NCI-H2029 (cell line): ENCODE results near the gene UPK1A.

ENCODE experiments used
- DNase-seq: peaks from one replicate; lab custom pipeline; 2025; lab: John Stamatoyannopoulos, UW

The UPK1A gene

DNA sequence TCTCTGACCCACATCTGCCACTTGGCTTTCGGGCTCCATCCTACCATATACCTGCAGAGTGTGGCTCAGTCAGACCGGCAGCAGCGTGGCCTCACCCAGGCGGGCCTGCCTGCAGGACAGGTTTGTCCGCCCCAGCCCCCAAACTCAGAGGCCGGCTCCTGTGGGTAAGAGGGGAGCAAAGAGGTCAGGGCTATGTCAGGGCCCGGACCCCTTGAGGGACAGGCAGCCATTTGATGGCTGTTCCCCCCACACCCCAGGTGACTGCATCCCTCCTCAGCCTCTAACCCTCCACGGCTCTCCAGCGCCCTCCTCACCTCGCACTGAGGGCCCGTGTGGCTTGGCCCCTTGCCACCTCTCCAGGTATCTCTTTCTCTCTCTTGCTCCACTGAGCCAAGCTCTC is 25.7 kb downstream of the UPK1A start:
- DNase-seq: peak; percentile 53

DNA sequence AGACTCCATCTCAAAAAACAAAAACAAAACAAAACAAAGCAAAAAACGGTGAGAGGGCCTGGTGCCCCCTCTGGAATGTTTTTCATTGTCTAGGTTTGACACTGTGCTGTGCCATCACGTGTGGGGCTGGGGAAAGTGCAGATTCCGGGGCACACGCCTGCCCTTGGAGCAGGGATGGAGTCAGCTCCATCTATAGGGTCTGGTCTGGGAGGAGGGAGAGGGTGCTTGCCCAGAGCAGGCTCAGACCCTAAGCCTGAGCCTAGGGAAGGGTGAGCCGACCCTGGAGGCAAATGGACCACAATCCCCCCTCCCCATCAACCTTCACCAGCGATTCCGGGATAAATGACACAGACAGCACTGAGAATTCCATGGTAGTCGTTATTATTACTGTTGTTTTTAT is 27.1 kb downstream of the UPK1A start:
- no peak for DNase-seq

DNA sequence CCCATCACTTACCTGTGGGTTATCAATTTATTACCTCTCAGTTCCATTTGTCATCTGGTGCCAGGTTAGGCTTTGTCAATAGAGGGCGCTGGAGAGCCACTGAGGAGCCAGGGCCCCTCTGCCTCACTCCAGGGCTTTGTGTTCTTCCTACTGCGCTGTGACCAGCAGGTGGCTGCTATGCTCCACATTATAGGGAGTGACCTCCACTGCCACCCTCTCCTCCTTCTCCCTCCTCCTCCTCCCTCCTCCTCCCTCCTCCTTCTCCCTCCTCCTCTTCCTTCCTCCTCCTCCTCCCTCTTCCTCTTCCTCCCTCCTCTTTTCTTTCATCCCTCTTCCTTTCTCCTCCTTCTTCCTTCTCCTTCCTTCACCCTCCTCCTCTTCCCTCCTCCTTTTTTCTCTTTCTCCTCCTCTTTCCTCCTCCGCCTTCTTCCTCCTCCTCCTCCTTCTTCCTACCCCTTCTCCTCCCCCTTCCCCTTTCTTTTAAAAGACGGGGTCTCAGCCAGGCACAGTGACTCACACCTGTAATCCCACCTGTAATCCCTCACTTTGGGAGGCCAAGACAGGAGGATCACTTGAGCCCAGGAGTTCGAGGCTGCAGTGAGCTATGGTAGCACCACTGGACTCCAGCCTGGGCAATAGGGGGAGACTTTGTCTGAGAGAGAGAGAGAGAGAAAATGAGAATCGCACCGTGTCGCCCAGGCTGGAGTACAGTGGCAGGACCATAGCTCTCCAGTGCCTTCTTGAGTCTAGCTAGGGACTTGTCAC is 27.7 kb downstream of the UPK1A start:
- peak; percentile 91 for DNase-seq

DNA sequence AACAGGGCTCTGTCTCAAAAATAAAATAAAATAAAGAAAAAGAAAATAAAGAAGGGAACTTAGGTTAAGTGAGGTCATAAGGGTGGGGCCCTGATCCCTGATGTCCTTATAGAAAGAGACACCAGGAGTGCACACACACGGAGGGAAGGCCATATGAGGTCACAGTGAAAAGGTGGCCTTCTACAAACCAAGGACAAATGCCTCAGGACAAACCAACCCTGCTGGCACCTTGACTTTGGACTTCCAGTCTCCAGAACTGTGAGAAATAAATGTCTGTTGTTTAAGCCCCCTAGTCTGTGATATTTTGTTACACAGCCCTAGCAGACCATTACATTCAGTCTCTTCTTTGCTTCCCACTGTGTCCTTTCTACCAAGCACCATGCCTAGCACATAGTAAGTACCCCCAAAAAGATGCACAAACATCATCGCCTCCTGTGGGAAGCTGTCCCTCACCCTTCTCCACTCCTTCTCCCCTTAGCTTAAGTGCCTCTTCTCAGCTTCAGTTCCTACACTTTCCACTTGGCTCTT is 29.6 kb downstream of the UPK1A start:
- no peak for DNase-seq

DNA sequence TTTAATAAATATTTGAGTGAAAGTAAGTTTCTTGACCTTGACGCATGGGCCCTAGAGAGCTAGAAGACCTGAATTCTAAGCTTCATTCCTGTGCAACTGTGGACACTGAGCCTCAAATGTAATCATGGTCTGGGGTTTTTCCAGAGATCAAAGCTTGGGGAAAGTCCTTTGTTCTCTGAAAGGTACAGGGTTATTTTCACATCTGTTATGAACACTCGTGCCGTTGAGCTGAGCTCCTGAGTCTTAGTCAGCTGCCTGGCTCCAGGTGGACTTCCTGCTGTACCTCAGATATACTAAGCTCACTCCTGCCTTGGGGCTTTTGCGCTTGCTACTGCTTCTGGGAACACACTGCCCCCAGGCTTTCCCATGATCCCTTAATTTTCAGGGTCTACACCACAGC is 30.5 kb downstream of the UPK1A start:
- no peak for DNase-seq

DNA sequence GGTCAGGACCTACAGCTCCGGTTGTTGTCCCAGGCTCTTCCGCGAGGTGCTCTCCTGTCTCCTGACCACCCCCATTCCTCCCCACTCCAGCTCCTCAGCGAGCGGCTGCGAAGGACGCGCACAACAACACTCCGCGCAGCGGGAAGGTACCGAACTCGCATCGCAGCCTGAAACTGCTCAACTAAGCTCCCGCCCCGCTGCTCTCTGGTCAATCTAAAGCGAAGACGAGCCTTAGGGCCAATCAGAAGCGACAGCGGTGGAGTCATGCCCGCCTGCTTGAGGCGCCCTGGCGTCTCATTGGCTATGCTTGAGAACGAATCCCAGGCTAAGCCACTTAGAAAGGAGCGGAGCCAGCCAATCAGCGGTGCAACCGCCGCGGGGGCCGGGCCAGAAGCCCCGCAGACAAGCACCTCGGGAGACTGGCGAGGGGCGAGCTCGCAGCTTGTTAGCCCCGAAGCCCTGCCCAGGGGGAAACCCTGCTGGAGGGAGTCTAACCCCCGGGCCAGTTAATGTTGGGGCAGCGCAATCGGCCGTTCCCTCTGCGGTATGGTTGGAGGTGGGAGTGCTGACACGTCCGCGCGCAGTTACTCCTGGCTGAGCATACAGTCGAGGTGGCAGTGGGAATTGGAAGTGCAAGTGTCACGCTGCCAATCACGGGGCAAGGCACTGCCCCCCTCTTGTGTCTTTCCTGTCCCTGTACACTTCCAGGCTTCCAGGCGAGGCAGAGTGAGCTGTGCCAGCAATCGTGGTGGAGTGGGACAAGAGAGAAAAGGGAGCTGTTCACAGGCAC is 36.1 kb downstream of the UPK1A start:
- peak; percentile 97 for DNase-seq

DNA sequence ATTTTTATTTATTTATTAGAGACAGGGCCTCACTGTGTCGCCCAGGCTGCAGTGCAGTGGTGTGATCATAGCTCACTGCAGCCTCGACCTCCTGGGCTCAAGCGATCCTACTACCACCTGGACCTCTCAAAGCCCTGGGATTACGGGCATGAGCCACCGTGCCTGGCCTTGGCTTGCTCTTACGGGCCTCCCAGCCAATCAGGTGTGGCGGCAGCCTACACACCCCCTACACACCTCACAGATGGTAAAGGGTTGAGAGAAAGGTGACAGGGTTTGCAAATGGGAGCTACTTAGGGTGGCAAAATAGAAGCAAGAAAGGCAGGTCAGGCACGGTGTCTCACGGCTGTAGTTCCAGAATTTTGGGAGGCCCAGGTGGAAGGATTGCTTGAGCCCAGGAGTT is 37.0 kb downstream of the UPK1A start:
- DNase-seq: peak; percentile 14

DNA sequence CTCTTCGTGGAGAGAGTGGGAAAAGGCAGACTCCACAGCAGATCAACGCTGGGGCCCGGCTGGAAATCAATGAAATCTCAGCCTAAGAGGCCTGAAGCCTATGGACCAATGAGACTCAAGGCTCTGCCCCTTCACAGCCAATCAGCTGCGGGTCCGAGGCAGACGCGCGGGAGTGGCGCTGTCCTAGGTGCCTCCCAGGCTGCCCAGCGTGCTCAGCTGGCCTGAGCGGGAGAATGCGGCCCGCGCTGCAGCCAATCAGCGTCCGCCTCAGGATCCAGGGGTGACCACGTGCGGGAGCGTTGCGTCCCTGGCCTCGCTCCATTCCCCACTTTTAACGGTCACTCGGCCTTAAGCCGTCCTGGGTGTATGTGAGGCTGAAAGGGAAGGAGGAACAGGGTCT is 37.9 kb downstream of the UPK1A start, which contains the start of gene ZBTB32:
ZBTB32 (plus strand) TSS at position 341 of the 400 bp plus-strand sequence. CDS start 10,069 bp downstream, outside the sequence.
- no peak for DNase-seq

DNA sequence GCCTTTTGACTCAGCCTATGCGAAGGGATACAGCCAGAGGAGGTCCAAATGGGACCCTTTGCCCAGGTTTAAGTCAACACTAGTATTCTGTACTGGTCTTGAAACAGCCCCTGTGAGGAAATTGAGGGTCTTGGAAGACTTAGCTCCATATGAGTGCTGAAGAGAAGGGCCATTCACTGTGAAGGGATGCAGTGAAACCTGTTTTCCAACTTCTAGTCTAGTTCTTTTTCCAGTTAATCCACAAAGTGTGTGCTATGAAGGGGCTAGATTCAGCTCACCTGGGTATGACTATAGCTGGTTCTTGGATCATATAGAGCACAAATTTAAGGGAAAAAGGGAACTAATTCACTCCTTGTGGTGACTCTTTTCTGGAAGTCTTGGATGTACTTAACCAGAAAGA is 42.1 kb downstream of the UPK1A start:
- no peak for DNase-seq

DNA sequence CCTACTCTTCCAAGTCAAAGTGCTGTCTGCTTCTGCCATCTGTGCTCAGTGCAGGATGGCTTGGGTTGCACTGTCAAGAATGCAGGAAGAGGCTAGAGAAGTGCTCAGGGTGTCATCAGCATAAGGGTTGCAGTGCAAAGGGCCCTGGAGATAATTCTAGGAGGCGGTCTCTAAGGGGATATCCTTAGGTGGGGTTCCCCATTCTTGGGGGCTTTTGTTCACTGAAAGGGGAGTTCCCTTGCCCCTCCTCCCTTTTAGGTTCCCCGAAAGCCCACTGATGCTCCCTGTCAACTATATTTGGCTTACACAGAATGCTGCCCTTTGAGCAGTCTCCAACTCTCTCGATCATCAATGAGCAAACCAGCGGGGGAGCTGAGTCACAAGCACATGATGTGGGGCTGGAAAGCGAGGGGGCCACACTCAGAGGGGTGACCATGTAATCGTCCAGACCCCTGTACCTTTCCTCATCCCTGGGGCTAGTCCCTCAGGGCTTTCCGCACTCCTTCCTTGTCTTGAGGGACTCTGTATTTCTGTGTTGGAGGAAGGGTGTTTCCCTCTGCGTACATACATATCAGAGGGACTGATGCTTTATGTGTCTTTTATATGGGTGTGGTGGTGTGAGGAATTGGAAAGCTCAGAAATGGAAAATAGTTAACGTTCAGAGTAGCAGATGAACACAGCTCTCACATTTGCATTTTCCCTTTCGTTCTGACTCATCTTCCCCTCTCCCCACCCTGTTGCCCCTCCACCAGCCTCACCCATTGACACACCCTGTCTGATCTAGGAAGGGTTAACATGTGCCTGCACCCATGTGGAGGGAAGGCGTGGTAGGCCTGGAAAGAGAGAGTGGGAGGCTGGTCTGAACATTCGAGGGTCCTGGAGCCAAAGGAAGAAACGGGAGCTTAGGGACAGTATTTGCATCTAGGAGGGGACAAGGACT is 44.7 kb downstream of the UPK1A start:
- no peak for DNase-seq

DNA sequence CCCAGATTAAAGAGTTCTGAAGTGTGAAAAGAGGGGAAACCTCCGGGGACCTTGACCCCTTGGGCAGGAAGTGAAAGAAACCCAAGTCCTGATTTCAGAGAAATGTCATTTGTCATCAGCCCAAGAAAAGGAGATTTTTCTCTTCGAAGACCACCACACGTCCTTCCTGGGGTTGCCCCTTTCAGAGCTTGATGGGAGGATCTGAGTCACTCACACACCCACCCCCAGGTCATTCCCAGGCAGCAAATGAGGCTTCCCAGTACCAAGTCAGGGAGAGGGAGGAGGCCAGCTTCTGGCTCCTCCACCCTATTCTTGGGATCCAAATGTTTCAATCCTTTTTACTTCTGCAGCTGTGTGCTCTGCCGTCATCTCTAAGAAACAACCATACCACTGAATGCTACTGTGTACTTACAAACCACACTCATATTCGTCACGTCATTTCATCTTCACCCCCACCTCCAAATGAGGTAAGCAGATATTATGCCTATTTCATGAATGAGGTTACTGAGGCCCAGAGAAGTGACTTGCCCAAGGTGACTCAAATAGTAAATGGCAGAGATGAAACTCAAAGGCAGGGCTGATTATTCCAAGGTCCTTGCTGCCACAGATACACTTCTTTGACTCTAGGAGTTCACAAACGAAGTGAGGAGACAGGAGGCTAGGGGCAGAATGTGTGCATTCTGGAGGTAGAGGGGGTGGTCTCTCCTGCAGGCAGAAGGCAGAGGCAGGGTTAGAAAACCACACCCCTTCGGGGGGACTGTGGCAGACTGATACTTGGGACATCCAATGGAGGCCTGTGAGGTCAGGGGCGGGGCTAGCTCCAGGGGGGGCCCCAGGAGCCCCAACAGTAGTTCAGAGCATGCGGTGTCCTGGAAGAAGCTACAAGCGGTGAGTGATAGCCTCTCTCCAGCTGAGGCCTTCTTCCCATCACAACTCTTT is 46.5 kb downstream of the UPK1A start:
- DNase-seq: no peak

DNA sequence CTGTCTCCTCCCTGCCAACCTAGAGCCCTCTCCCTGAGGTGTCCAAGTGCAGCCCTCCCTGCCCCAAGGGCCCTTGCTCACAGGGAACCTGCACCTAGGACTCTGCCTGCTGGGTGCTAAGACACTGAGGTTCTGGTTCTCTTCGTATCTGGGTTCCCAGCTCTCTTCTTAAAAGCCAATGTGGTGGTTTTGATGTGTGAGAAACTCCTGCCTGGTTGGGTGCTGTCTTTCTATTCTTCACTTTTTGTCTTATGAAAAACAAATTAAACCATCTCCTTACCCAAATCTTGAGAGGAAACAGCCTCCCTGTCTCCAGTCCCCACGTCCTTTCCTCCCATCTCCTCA is 47.2 kb downstream of the UPK1A start:
- no peak for DNase-seq

DNA sequence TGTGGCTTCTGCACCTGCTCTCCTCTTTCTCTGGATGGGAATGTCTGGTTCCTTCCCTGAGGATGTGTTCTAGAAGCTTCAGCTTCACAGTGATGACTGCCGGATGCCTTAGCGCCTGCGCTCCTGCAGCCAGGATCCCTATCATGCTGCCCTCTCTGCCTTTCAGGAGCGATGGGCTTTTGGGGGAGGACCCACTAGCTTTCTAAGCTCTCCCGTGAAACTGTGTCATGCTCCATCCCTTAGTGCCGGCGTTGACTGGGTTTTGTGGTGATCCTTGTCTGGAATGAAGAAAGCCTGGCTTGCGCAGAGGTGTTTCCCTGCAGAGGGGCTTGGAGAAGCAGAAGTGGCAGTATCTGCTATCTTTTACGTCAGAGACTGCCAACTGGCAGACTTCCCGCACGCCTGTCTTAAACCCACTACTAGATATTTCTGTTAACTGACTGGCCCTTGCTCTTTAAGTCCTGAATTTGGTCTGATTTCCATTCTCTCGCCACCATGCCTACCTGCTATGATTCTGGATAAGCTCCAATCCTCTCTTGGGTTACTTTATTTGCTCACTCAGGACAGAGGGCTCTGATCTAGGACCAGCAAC is 47.7 kb downstream of the UPK1A start:
- DNase-seq: no peak

DNA sequence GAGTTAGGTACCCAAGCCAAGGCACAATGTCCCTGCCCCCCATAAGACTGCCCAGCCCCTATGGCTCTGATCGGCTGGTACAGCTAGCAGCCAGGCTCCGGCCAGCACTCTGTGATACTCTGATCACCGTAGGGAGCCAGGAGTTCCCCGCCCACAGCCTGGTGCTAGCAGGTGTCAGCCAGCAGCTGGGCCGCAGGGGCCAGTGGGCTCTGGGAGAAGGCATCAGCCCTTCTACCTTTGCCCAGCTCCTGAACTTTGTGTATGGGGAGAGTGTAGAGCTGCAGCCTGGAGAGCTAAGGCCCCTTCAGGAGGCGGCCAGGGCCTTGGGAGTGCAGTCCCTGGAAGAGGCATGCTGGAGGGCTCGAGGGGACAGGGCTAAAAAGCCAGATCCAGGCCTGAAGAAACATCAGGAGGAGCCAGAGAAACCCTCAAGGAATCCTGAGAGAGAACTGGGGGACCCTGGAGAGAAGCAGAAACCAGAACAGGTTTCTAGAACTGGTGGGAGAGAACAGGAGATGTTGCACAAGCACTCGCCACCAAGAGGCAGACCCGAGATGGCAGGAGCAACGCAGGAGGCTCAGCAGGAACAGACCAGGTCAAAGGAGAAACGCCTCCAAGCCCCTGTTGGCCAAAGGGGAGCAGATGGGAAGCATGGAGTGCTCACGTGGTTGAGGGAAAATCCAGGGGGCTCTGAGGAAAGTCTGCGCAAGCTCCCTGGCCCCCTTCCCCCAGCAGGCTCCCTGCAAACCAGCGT is 48.5 kb downstream of the UPK1A start:
- no peak for DNase-seq

DNA sequence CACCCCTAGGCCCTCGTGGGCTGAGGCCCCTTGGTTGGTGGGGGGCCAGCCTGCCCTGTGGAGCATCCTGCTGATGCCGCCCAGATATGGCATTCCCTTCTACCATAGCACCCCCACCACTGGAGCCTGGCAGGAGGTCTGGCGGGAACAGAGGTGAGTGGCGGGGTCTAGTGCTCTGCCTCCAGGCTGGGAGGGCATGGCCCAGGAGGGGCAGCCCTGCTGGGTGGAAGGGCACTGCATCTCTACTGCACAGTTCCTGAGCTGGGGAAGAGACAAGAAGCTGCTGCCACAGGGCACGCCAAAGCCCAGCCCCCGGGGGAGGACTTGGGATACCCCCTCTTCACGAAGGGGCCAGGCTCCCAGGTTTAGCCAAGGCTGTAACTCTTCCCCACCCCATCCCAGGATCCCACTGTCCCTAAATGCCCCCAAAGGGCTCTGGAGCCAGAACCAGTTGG is 49.1 kb downstream of the UPK1A start:
- no peak for DNase-seq

DNA sequence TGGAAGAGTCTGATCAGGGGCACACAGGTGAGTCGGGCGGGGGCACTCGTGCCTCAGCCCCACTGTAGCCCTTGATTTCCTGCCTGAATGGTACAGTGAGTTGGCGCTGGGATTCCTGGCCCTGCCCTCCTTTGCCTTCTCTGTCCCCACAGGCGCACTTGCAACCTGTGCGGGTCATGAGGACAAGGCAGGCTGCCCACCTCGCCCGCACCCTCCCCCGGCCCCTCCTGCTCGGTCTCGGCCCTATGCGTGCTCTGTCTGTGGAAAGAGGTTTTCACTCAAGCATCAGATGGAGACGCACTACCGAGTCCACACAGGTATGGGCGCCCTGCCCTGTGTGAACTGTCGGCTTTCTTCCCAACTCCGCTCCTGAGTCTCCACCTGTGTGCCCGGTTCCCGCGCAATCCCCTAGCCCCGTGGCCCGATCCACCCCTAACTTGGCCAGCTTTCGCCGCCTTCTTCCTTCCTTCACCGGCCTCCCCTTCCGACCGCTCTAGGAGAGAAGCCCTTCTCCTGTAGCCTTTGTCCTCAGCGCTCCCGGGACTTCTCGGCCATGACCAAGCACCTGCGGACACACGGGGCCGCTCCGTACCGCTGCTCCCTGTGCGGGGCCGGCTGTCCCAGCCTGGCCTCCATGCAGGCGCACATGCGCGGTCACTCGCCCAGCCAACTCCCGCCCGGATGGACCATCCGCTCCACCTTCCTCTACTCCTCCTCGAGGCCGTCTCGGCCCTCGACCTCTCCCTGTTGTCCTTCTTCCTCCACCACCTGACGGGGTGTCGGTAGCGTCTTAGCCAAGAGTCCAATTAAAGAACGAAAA is 49.9 kb downstream of the UPK1A start:
- DNase-seq: no peak

DNA sequence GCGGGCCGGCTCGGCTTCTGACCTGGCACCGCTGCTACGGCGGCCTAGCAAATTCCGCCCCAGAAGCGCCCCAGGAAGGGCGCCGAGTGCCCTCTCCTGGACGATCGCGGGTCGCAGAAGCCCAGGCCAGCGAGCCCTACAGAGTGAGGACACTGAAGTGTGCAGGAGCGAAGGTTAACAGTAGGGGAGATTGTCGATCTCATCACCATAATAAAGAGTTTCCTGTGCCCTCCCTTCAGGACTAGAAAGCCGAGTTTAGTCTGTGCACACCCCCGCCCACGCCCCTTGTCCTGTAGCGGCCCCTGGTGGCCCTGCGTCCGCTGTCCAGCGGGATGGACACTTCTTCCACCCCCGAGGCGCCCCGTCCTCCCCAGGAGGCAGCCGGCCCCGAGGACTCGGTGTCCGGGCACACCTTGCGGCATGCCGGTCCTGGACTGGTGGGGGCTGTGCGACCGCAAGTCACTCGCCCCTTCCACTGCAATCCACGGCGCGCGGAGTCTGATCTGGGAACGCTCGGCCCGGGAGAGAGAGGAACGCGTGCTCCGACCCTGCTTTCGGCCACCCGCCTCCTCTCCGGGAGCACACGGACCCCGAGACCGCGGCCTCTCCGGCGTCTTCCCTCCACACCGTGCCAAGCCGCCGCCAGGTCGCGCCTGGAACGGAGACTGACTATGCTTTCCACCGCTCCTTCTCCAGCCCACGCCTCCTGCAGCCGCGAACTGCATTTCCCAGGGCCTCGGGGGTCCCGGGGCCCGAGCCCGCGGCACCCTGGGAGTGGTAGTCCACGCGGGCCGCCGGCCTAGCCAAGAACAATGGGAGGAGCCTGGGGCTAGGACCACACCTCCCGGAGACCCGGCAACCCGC is 50.7 kb downstream of the UPK1A start:
- peak; percentile 91 for DNase-seq
